KMS-11 (cell line): ENCODE data around the gene PERCC1.

Experiments used
- H2AFZ ChIP-seq: fragments of 200-600 bp; sonication (generic); 2 replicates; pipeline ENCODE4 v1.6.1; 2016; ENCODE audit warnings: antibody characterized with exemption, mixed run types, low read depth
- H3K27ac ChIP-seq: fragments of 200-600 bp; sonication (generic); 2 replicates; pipeline ENCODE4 v1.6.1; 2016; ENCODE audit warnings: mild to moderate bottlenecking, mixed run types
- H3K27me3 ChIP-seq: fragments of 200-600 bp; sonication (generic); 2 replicates; pipeline ENCODE4 v1.6.1; 2017; ENCODE audit warnings: mild to moderate bottlenecking, low read depth, mixed run types, moderate library complexity; ENCODE audit not compliant: insufficient read depth
- H3K36me3 ChIP-seq: fragments of 200-600 bp; sonication (generic); 2 replicates; pipeline ENCODE4 v1.6.1; 2017; ENCODE audit warnings: mild to moderate bottlenecking, mixed run types; ENCODE audit not compliant: insufficient read depth
- H3K4me1 ChIP-seq: fragments of 200-600 bp; sonication (generic); 2 replicates; pipeline ENCODE4 v1.6.1; 2016; ENCODE audit warnings: mild to moderate bottlenecking, low read depth, mixed run types; ENCODE audit not compliant: poor library complexity, severe bottlenecking
- H3K4me2 ChIP-seq: fragments of 200-600 bp; sonication (generic); 2 replicates; pipeline ENCODE4 v1.7.0; 2016; ENCODE audit warnings: mild to moderate bottlenecking, mixed run types
- H3K4me3 ChIP-seq: fragments of 200-600 bp; sonication (generic); IDR thresholded peaks from 2 replicates; pipeline ENCODE4 v1.6.1; 2017; ENCODE audit warnings: low read depth, low read length, mixed read lengths; ENCODE audit not compliant: insufficient read depth
- H3K79me2 ChIP-seq: fragments of 200-600 bp; sonication (generic); 2 replicates; pipeline ENCODE4 v1.6.1; 2016; ENCODE audit warnings: low read depth, mixed run types; ENCODE audit not compliant: insufficient read depth
- H3K9ac ChIP-seq: fragments of 200-600 bp; sonication (generic); 2 replicates; pipeline ENCODE4 v1.6.1; 2016; ENCODE audit warnings: mild to moderate bottlenecking, mixed run types
- H4K20me1 ChIP-seq: fragments of 200-600 bp; sonication (generic); 2 replicates; pipeline ENCODE4 v1.6.1; 2016; ENCODE audit warnings: mild to moderate bottlenecking, mixed run types; ENCODE audit not compliant: insufficient read depth
- CTCF ChIP-seq: fragments of 200-600 bp; sonication (generic); conservative IDR thresholded peaks from 2 replicates; pipeline ENCODE4 v1.6.1; 2017; ENCODE audit warnings: low read depth, mild to moderate bottlenecking, antibody characterized with exemption, low read length, moderate library complexity, mixed read lengths

The PERCC1 gene

DNA sequence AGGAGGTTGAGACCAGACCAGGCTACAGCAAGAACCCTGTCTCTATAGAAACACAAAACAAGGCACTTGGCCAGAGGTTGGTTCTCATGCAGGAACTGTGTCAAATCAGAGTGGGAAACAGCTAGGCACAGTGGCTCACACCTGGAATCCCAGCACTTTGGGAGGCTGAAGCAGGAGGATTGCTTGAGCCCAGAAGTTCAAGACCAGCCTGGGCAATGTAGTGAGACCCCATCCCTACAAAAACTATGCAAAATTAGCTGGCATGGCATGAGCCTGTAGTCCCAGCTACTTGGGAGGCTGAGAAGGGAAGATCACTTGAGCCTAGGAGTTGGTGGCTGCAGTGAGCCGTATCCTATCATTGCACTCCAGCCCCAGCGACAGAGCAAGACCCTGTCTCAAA, 18.0 kb upstream of the PERCC1 start:
- TF ChIP-seq CTCF, result no peak
- Histone ChIP-seq H3K27ac (no peak overlapping the region), H3K4me3 (no peak overlapping the region), H3K4me2 (no peak overlapping the region; the same call in 1 of the 2 replicates), H2AFZ (no peak overlapping the region), H3K9ac (no peak overlapping the region), H3K27me3 (no peaks in the 10 kb centered on the region), H3K79me2 (peaks cover 55% of the 10 kb centered on the region), H3K4me1 (peaks cover 16% of the 10 kb centered on the region), H3K36me3 (no peaks in the 10 kb centered on the region), H4K20me1 (no peaks in the 10 kb centered on the region)

- H3K9ac ChIP-seq, result peak overlapping the region; percentile 85
- H2AFZ ChIP-seq, result peak overlapping the region; percentile 63
- peak; percentile 75 for TF ChIP-seq CTCF
- H3K79me2 ChIP-seq, result peaks cover 57% of the 10 kb centered on the region
- H4K20me1 ChIP-seq, result no peaks in the 10 kb centered on the region
- H3K4me2 ChIP-seq, result peak overlapping the region; percentile 69
- H3K4me1 ChIP-seq, result peaks cover 26% of the 10 kb centered on the region
- no peaks in the 10 kb centered on the region for H3K27me3 ChIP-seq
- H3K27ac ChIP-seq, result peak overlapping the region; percentile 61
- no peak overlapping the region for H3K4me3 ChIP-seq
- H3K36me3 ChIP-seq, result 0 out of 2 replicates have a peak, but pooled peaks cover 5% of the 10 kb centered on the region
Measured at GRCh38 chr16:1413684-1414531, 17.0 kb upstream of the PERCC1 start.

DNA sequence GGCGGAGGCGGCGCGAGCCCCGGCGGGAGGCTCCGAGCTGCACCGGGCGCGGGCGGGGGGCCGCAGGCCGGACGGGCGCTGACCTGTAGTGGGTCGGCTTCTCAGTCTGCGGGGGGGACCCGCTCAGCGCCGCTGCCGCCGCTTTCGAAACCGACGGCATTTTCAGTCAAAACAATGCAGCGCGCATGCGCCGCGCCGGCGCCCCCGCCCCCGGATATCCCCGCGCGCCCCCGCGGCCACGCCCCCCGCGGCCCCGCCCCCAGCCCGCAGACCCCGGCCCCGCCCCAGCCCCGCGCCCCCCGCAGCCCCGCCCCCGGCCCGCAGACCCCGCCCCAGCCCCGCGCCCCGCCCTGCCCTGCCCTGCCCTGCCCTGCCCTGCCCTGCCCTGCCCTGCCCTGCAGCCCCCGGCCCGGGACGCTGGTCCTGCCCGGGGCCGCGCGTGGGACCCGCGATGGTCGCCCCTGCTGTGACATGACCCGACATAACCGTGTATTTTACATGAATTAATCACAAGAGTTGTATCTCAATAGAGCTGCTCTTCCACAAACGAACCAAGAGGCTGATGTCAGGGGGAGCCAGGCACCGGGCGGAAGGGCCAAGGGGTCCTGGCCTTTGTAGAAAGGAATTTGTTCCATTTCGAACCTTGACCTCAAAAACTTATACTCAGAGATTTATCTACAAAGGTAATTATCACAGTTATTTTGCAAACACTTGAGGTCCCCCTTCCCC, 16.2 kb upstream of the PERCC1 start, which contains the start of gene UNKL:
Gene UNKL (minus strand): TSS at position 173 of the 729 bp plus-strand sequence. CDS start 13 bp downstream, at position 160.
- peak within 1 kb of the TSS; percentile 85 for H3K9ac ChIP-seq
- no peaks in the 10 kb centered on the region for H4K20me1 ChIP-seq
- H3K36me3 ChIP-seq, result 0 out of 2 replicates have a peak, but pooled peaks cover 5% of the 10 kb centered on the region
- no peak for TF ChIP-seq CTCF
- peak within 1 kb of the TSS; percentile 63 for H2AFZ ChIP-seq
- H3K4me3 ChIP-seq, result no peak within 1 kb of the TSS
- H3K79me2 ChIP-seq, result peaks cover 57% of the 10 kb centered on the region
- H3K4me1 ChIP-seq, result peaks cover 34% of the 10 kb centered on the region
- no peaks in the 10 kb centered on the region for H3K27me3 ChIP-seq
- H3K4me2 ChIP-seq, result peak within 1 kb of the TSS; percentile 69
- peak within 1 kb of the TSS; percentile 61 for H3K27ac ChIP-seq

DNA sequence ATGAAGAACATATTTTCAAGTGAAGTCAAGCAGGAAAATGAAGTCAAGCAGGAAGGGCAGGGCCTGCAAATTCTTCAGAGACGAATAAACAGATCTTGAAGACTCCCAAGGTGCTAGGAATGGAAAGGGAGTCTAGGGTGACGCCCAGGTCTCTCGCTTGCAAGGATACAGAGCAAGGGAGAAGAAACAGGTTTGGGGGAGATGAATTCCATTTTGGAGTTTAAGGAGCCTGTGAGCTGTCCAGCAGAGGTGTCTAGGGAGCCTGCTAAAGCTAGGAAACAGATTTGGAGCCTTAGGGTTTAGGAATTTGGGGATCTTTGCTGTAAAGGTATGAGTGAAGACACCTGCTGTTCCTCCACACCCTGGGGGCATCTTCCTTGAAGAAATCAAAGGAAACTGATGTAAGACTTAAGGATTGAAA, 14.3 kb upstream of the PERCC1 start:
- H3K36me3 ChIP-seq, result 0 out of 2 replicates have a peak, but pooled peaks cover 5% of the 10 kb centered on the region
- H4K20me1 ChIP-seq, result no peaks in the 10 kb centered on the region
- no peak overlapping the region for H3K27ac ChIP-seq

More for the DNA sequence above, 14.3 kb upstream of the PERCC1 start:
- no peaks in the 10 kb centered on the region for H3K27me3 ChIP-seq
- H3K4me1 ChIP-seq, result peaks cover 39% of the 10 kb centered on the region
- H3K79me2 ChIP-seq, result peaks cover 56% of the 10 kb centered on the region
- H3K4me2 ChIP-seq, result no peak overlapping the region
- H3K9ac ChIP-seq, result no peak overlapping the region
- no peak overlapping the region for H2AFZ ChIP-seq
- TF ChIP-seq CTCF, result no peak
- no peak overlapping the region for H3K4me3 ChIP-seq
